HepG2 (cell line): ENCODE measurements around the gene RPRD2. TPM values are rescaled to one million over a fixed set of nuclear protein-coding genes. Genes with fewer than 3 reads are reported as not detected.

Experiments used
- CEBPB ChIP-seq: IDR thresholded peaks from 2 replicates; pipeline ENCODE4 v1.6.1; 2011; ENCODE audit warnings: low read depth, low read length, improper control_type of control experiment, borderline replicate concordance
- JUNB ChIP-seq: sonication (generic); formaldehyde crosslinking; IDR thresholded peaks from 2 replicates; pipeline ENCODE4 v1.8.0; 2022; ENCODE audit warnings: missing genetic modification reagents, mild to moderate bottlenecking, borderline replicate concordance
- MAFF ChIP-seq: IDR thresholded peaks from 2 replicates; pipeline ENCODE4 v1.6.1; 2011; ENCODE audit warnings: low read depth, low read length, improper control_type of control experiment
- MLLT10 ChIP-seq: sonication (generic); formaldehyde crosslinking; IDR thresholded peaks from 2 replicates; pipeline ENCODE4 v1.4.0; 2020; ENCODE audit warnings: missing genetic modification reagents
- POLR2AphosphoS5 ChIP-seq: IDR thresholded peaks from 2 replicates; pipeline ENCODE4 v1.6.1; 2012; ENCODE audit warnings: low read depth, low read length
- TARDBP ChIP-seq: sonication (generic); formaldehyde crosslinking; IDR thresholded peaks from 2 replicates; pipeline ENCODE4 v1.8.0; 2022; ENCODE audit warnings: mild to moderate bottlenecking, missing genetic modification reagents
- ZBTB7B ChIP-seq: sonication (generic); formaldehyde crosslinking; IDR thresholded peaks from 2 replicates; pipeline ENCODE4 v1.4.0; 2020; ENCODE audit warnings: missing genetic modification reagents
- ZMAT3 ChIP-seq: sonication (generic); formaldehyde crosslinking; conservative IDR thresholded peaks from 2 replicates; pipeline ENCODE4 v1.7.0; 2021; ENCODE audit warnings: missing genetic modification reagents
- ZNF160 ChIP-seq: sonication (generic); formaldehyde crosslinking; IDR thresholded peaks from 2 replicates; pipeline ENCODE4 v1.8.0; 2022; ENCODE audit warnings: mild to moderate bottlenecking, inconsistent platforms, missing genetic modification reagents
- ZNF432 ChIP-seq: sonication (generic); formaldehyde crosslinking; IDR thresholded peaks from 2 replicates; pipeline ENCODE4 v1.5.0; 2020; ENCODE audit warnings: missing genetic modification reagents, mild to moderate bottlenecking, borderline replicate concordance
- ZNF646 ChIP-seq: sonication (generic); formaldehyde crosslinking; IDR thresholded peaks from 2 replicates; pipeline ENCODE4 v1.9.0; 2021; ENCODE audit warnings: mild to moderate bottlenecking, missing genetic modification reagents
- ZNF710 ChIP-seq: sonication (generic); formaldehyde crosslinking; IDR thresholded peaks from 2 replicates; pipeline ENCODE4 v1.5.0; 2020; ENCODE audit warnings: mild to moderate bottlenecking, missing genetic modification reagents, borderline replicate concordance
- polyA plus RNA-seq, 8 experiments: library from polyadenylated mRNA; depleted of rRNA in 3 of 8; stranded (reverse) in 7 of 8; unstranded in 1 of 8; fragments of >200 nt; fragmentation: Illumina TruSeq in 4 of 8; extraction: Trizol in 4 of 8; gene quantifications; 2 replicates each; pipeline versions ENCODE4 v1.2.1 to v1.2.3, GENCODE V29; 2011 to 2016; ENCODE audit warnings: low read depth in 4 of 8, missing spikeins in 1 of 8, mixed read lengths in 1 of 8; ENCODE audit not compliant: insufficient read depth in 1 of 8
- total RNA-seq, 5 experiments: library from RNA; depleted of rRNA; stranded (reverse); fragments of >200 nt; fragmentation: Illumina TruSeq; extraction: Trizol; gene quantifications; 2 replicates each; pipeline ENCODE4 v1.2.3, GENCODE V29; 2016; ENCODE audit warnings: low read depth in 1 of 5
- TF ChIP-seq, protein P1 (sequence below): sonication (generic); formaldehyde crosslinking; IDR thresholded peaks from 2 replicates; pipeline ENCODE4 v1.4.0; 2020; ENCODE audit warnings: missing genetic modification reagents, mild to moderate bottlenecking, borderline replicate concordance
- TF ChIP-seq, protein P2 (sequence below): sonication (generic); formaldehyde crosslinking; IDR thresholded peaks from 2 replicates; pipeline ENCODE4 v1.4.0; 2020; ENCODE audit warnings: low read depth, missing genetic modification reagents

Gene RPRD2
- total and polyA plus RNA-seq, 2 of the 13 experiments (the other 11 are each of a cell fraction or from before 2014, with no cell fraction given): 8.0 to 8.9 TPM

DNA sequence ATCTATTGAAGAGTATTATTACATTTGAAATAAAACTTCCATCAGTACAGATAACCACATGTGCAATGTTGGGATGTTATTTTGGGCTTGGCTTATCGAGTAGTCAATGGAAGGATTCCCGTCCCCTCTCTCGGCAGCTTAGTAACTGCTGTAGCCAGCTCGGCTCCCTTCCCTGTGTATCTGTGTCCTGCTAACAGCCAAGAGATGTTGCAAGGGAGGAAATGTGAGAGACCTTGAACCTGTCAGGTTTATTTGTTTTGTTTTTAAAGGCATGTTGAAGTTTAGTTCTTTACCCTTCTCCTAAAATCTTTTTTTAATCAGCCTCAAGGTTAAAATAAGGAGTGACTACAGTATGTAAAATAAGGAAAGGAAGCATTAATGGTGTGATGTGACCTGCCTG is 109.7 kb downstream of the RPRD2 start (continued):
- TF ChIP-seq ZNF646 (CRISPR knock-in tag) (no peak), POLR2AphosphoS5 (no peak), TARDBP (CRISPR knock-in tag) (peak; percentile 70; the same call in 1 of the 2 replicates), MAFF (no peak), ZNF710 (peak; percentile 91), ZNF160 (CRISPR knock-in tag) (no peak), ZMAT3 (CRISPR knock-in tag) (no peak), ZBTB7B (CRISPR knock-in tag) (0 out of 2 replicates have a peak, but pooled peaks have one; percentile 31), JUNB (no peak), CEBPB (peak; percentile 93), ZNF432 (CRISPR knock-in tag) (no peak), MLLT10 (CRISPR knock-in tag) (no peak)
- TF ChIP-seq, protein P1, sequence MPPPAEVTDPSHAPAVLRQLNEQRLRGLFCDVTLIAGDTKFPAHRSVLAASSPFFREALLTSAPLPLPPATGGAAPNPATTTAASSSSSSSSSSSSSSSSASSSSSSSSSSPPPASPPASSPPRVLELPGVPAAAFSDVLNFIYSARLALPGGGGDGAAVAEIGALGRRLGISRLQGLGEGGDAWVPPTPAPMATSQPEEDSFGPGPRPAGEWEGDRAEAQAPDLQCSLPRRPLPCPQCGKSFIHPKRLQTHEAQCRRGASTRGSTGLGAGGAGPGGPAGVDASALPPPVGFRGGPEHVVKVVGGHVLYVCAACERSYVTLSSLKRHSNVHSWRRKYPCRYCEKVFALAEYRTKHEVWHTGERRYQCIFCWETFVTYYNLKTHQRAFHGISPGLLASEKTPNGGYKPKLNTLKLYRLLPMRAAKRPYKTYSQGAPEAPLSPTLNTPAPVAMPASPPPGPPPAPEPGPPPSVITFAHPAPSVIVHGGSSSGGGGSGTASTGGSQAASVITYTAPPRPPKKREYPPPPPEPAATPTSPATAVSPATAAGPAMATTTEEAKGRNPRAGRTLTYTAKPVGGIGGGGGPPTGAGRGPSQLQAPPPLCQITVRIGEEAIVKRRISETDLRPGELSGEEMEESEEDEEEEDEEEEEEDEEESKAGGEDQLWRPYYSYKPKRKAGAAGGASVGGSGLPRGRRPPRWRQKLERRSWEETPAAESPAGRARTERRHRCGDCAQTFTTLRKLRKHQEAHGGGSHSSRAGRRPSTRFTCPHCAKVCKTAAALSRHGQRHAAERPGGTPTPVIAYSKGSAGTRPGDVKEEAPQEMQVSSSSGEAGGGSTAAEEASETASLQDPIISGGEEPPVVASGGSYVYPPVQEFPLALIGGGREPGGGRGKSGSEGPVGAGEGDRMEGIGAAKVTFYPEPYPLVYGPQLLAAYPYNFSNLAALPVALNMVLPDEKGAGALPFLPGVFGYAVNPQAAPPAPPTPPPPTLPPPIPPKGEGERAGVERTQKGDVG (CRISPR knock-in tag): no peak
- TF ChIP-seq, protein P2, sequence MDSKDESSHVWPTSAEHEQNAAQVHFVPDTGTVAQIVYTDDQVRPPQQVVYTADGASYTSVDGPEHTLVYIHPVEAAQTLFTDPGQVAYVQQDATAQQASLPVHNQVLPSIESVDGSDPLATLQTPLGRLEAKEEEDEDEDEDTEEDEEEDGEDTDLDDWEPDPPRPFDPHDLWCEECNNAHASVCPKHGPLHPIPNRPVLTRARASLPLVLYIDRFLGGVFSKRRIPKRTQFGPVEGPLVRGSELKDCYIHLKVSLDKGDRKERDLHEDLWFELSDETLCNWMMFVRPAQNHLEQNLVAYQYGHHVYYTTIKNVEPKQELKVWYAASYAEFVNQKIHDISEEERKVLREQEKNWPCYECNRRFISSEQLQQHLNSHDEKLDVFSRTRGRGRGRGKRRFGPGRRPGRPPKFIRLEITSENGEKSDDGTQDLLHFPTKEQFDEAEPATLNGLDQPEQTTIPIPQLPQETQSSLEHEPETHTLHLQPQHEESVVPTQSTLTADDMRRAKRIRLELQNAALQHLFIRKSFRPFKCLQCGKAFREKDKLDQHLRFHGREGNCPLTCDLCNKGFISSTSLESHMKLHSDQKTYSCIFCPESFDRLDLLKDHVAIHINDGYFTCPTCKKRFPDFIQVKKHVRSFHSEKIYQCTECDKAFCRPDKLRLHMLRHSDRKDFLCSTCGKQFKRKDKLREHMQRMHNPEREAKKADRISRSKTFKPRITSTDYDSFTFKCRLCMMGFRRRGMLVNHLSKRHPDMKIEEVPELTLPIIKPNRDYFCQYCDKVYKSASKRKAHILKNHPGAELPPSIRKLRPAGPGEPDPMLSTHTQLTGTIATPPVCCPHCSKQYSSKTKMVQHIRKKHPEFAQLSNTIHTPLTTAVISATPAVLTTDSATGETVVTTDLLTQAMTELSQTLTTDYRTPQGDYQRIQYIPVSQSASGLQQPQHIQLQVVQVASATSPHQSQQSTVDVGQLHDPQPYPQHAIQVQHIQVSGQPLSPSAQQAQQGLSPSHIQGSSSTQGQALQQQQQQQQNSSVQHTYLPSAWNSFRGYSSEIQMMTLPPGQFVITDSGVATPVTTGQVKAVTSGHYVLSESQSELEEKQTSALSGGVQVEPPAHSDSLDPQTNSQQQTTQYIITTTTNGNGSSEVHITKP: 0 out of 2 replicates have a peak, but pooled peaks have one; percentile 44
